ENCODE measurements around the gene FGF18.

The FGF18 gene

GRCh38 chr5:171422902-171423663, 3.6 kb downstream of the FGF18 start:
- DNase-seq (ENCODE audit: low read depth in 2 of 2): no peak

- DNase-seq (ENCODE audit: low read depth in 2 of 2): no peak
These were observed 5.3 kb downstream of the FGF18 start for GRCh38 chr5:171424726-171425125.

GRCh38 chr5:171425596-171426244, 6.3 kb downstream of the FGF18 start:
- DNase-seq (ENCODE audit: low read depth in 2 of 2): no peak

- no peak for DNase-seq (ENCODE audit: low read depth in 2 of 2)
These were observed 6.8 kb downstream of the FGF18 start for GRCh38 chr5:171426266-171426665.

GRCh38 chr5:171426680-171427079, 7.2 kb downstream of the FGF18 start:
- DNase-seq (ENCODE audit: low read depth in 2 of 2): no peak

GRCh38 chr5:171427318-171428167, 8.1 kb downstream of the FGF18 start:
- no peak for DNase-seq (ENCODE audit: low read depth in 2 of 2)

- DNase-seq (ENCODE audit: low read depth in 2 of 2): no peak
These were observed 8.8 kb downstream of the FGF18 start for GRCh38 chr5:171428168-171428696.

GRCh38 chr5:171428809-171429542, 9.5 kb downstream of the FGF18 start:
- DNase-seq (ENCODE audit: low read depth in 2 of 2): no peak

- no peak for DNase-seq (ENCODE audit: low read depth in 2 of 2)
These were observed 10.1 kb downstream of the FGF18 start for GRCh38 chr5:171429543-171429910.

- DNase-seq (ENCODE audit: low read depth in 2 of 2): no peak
These were observed 11.9 kb downstream of the FGF18 start for GRCh38 chr5:171431251-171431777.

- DNase-seq (ENCODE audit: low read depth in 2 of 2): no peak
These were observed 12.6 kb downstream of the FGF18 start for GRCh38 chr5:171432076-171432475.

GRCh38 chr5:171432583-171433351, 13.3 kb downstream of the FGF18 start:
- no peak for DNase-seq (ENCODE audit: low read depth in 2 of 2)

GRCh38 chr5:171433352-171433698, 13.9 kb downstream of the FGF18 start:
- no peak for DNase-seq (ENCODE audit: low read depth in 2 of 2)

GRCh38 chr5:171433982-171434676, 14.7 kb downstream of the FGF18 start:
- no peak for DNase-seq (ENCODE audit: low read depth in 2 of 2)

- DNase-seq (ENCODE audit: low read depth in 2 of 2): no peak
These were observed 15.4 kb downstream of the FGF18 start for GRCh38 chr5:171434874-171435273.

GRCh38 chr5:171435908-171436307, 16.5 kb downstream of the FGF18 start:
- no peak for DNase-seq (ENCODE audit: low read depth in 2 of 2)

GRCh38 chr5:171436804-171437285, 17.4 kb downstream of the FGF18 start:
- DNase-seq (ENCODE audit: low read depth in 2 of 2): no peak

- DNase-seq (ENCODE audit: low read depth in 2 of 2): no peak
These were observed 17.9 kb downstream of the FGF18 start for GRCh38 chr5:171437286-171437821.

GRCh38 chr5:171438738-171439137, 19.3 kb downstream of the FGF18 start:
- no peak for DNase-seq (ENCODE audit: low read depth in 2 of 2)
